NCI-H524 treated with DMSO at 0.1 percent for 48 hours (cell line): Measurements from ENCODE around the gene RIMKLB.
"Not testable (repeated sequence)": the region's sequence is repeated elsewhere in the genome, so short reads cannot be mapped to it uniquely, and the experiment has no call there.

ENCODE experiments used
- DNase-seq: peaks from one replicate; lab custom pipeline; 2025; lab: John Stamatoyannopoulos, UW

RIMKLB gene

GRCh38 chr12:8692573-8692972, 5.2 kb upstream of the RIMKLB start:
- no peak for DNase-seq

GRCh38 chr12:8695116-8695515, 2.7 kb upstream of the RIMKLB start:
- DNase-seq: no peak

GRCh38 chr12:8696442-8697090, 1.2 kb upstream of the RIMKLB start:
- no peak for DNase-seq

- peak; percentile 10 for DNase-seq
These were observed 693 bp upstream of the RIMKLB start for GRCh38 chr12:8697120-8697475.

- no peak for DNase-seq
These were observed 501 bp downstream of the RIMKLB start for GRCh38 chr12:8698132-8698851.

GRCh38 chr12:8698879-8699278, 1.1 kb downstream of the RIMKLB start:
- no peak for DNase-seq

- DNase-seq: no peak
These were observed 1.9 kb downstream of the RIMKLB start for GRCh38 chr12:8699714-8700113.

- no peak for DNase-seq
These were observed 3.4 kb downstream of the RIMKLB start for GRCh38 chr12:8701046-8701660.

- DNase-seq: no peak
These were observed 4.4 kb downstream of the RIMKLB start for GRCh38 chr12:8702159-8702558.

- DNase-seq: no peak
These were observed 11.5 kb downstream of the RIMKLB start for GRCh38 chr12:8709124-8709830.

- DNase-seq: no peak
These were observed 14.8 kb downstream of the RIMKLB start for GRCh38 chr12:8712572-8712971.

GRCh38 chr12:8722286-8722800, 24.6 kb downstream of the RIMKLB start:
- peak; percentile 7 for DNase-seq

GRCh38 chr12:8734873-8735381, 37.1 kb downstream of the RIMKLB start:
- no peak for DNase-seq

GRCh38 chr12:8742501-8742900, 44.7 kb downstream of the RIMKLB start:
- no peak for DNase-seq

- not testable (repeated sequence) for DNase-seq
These were observed 45.3 kb downstream of the RIMKLB start for GRCh38 chr12:8743121-8743520.

- not testable (repeated sequence) for DNase-seq
These were observed 47.8 kb downstream of the RIMKLB start for GRCh38 chr12:8745631-8746030.

GRCh38 chr12:8746046-8746445, 48.3 kb downstream of the RIMKLB start:
- no peak for DNase-seq

GRCh38 chr12:8760076-8760475, 62.3 kb downstream of the RIMKLB start:
- not testable (repeated sequence) for DNase-seq

GRCh38 chr12:8762701-8763100, 64.9 kb downstream of the RIMKLB start:
- not testable (repeated sequence) for DNase-seq

- DNase-seq: not testable (repeated sequence)
These were observed 68.3 kb downstream of the RIMKLB start for GRCh38 chr12:8766121-8766520.

- DNase-seq: no peak
These were observed 72.7 kb downstream of the RIMKLB start for GRCh38 chr12:8770499-8770898.

GRCh38 chr12:8771072-8771471, 73.3 kb downstream of the RIMKLB start:
- DNase-seq: no peak
